Smooth muscle cell (in vitro differentiated cells): ENCODE data around the gene IL5RA. TPM values are rescaled to one million over a fixed set of nuclear protein-coding genes. Genes with fewer than 3 reads are reported as not detected.

Source experiments
- DNase-seq: peaks from one replicate; lab custom pipeline; 2025; ENCODE audit not compliant: unreplicated experiment; lab: John Stamatoyannopoulos, UW
- H2AFZ ChIP-seq: fragments of 200-600 bp; sonication (generic); 2 replicates; pipeline ENCODE4 v1.6.0; 2016; ENCODE audit warnings: antibody characterized with exemption, low read depth, mild to moderate bottlenecking
- H3F3A ChIP-seq: fragments of 200-600 bp; sonication (generic); 2 replicates; pipeline ENCODE4 v1.6.0; 2017; ENCODE audit warnings: antibody characterized with exemption, low read depth
- H3K27ac ChIP-seq: fragments of 200-600 bp; sonication (generic); 2 replicates; pipeline ENCODE4 v1.5.1; 2016; ENCODE audit warnings: low read depth, mild to moderate bottlenecking
- H3K27me3 ChIP-seq: fragments of 200-600 bp; sonication (generic); 2 replicates; pipeline ENCODE4 v1.6.1; 2016; ENCODE audit warnings: low read depth, mild to moderate bottlenecking
- H3K36me3 ChIP-seq: fragments of 200-600 bp; sonication (generic); 2 replicates; pipeline ENCODE4 v1.5.1; 2016; ENCODE audit warnings: low read depth
- H3K4me1 ChIP-seq: fragments of 200-600 bp; sonication (generic); 2 replicates; pipeline ENCODE4 v1.5.1; 2016; ENCODE audit warnings: low read depth
- H3K4me2 ChIP-seq: fragments of 200-600 bp; sonication (generic); 2 replicates; pipeline ENCODE4 v1.6.0; 2016; ENCODE audit warnings: mild to moderate bottlenecking
- H3K4me3 ChIP-seq: fragments of 200-600 bp; sonication (generic); 2 replicates; pipeline ENCODE4 v1.5.1; 2016; ENCODE audit warnings: mild to moderate bottlenecking
- H3K79me2 ChIP-seq: fragments of 200-600 bp; sonication (generic); 2 replicates; pipeline ENCODE4 v1.6.0; 2016; ENCODE audit warnings: low read depth, mild to moderate bottlenecking
- H3K9ac ChIP-seq: fragments of 200-600 bp; sonication (generic); 2 replicates; pipeline ENCODE4 v1.6.0; 2016; ENCODE audit warnings: low read depth
- H3K9me3 ChIP-seq: fragments of 200-600 bp; sonication (generic); replicated peaks from 2 replicates; pipeline ENCODE4 v1.5.1; 2016; ENCODE audit warnings: low read depth
- H4K20me1 ChIP-seq: fragments of 200-600 bp; sonication (generic); 2 replicates; pipeline ENCODE4 v1.6.0; 2016; ENCODE audit warnings: low read depth
- CTCF ChIP-seq: fragments of 200-600 bp; sonication (generic); IDR thresholded peaks from 2 replicates; pipeline ENCODE4 v1.5.1; 2017; ENCODE audit warnings: borderline replicate concordance, mild to moderate bottlenecking, antibody characterized with exemption; ENCODE audit not compliant: insufficient read depth, poor library complexity, severe bottlenecking
- WGBS: methylation state at CpG from one replicate; pipeline ENCODE4 v1.1.7; 2016; ENCODE audit warnings: low lambda C conversion rate; 5-methylcytosine and 5-hydroxymethylcytosine counted together
- polyA plus RNA-seq: library from polyadenylated mRNA; unstranded; fragments of >200 nt; fragmentation: Nextera tagmentation; extraction: Ambion mirVana; gene quantifications from 2 replicates; pipeline ENCODE4 v1.2.1, GENCODE V29; 2016
- total RNA-seq: library from RNA; depleted of rRNA; stranded (reverse); fragments of >200 nt; gene quantifications from 2 replicates; pipeline ENCODE4 v1.2.3, GENCODE V29; 2014

Gene IL5RA
- total and polyA plus RNA-seq, 2 experiments from 2014 or later = 0.14 TPM; not detected in 1

GRCh38 chr3:3151513-3151912, 41.3 kb upstream of the IL5RA start:
- no peak for DNase-seq
- Histone ChIP-seq H3F3A (peaks cover 6% of the 10 kb centered on the region), H2AFZ (no peak overlapping the region), H3K36me3 (peaks cover 18% of the 10 kb centered on the region), H3K79me2 (no peaks in the 10 kb centered on the region), H3K4me1 (no peaks in the 10 kb centered on the region), H3K9ac (no peak overlapping the region), H3K27me3 (no peaks in the 10 kb centered on the region), H3K4me3 (no peak overlapping the region), H3K4me2 (no peak overlapping the region), H3K27ac (no peak overlapping the region), H3K9me3 (no peaks in the 10 kb centered on the region), H4K20me1 (no peaks in the 10 kb centered on the region)
- 100% methylated on average over 1 of the region's 1 CpG for WGBS
- TF ChIP-seq CTCF = no peak

- Histone ChIP-seq H3K27ac (peak overlapping the region; percentile 7), H3K36me3 (peaks cover 27% of the 10 kb centered on the region), H3K4me3 (no peak overlapping the region), H3K4me2 (no peak overlapping the region), H3K4me1 (no peaks in the 10 kb centered on the region), H3F3A (peaks cover 6% of the 10 kb centered on the region), H3K79me2 (no peaks in the 10 kb centered on the region), H4K20me1 (no peaks in the 10 kb centered on the region), H3K9me3 (no peaks in the 10 kb centered on the region), H2AFZ (no peak overlapping the region), H3K9ac (no peak overlapping the region), H3K27me3 (no peaks in the 10 kb centered on the region)
- no peak for DNase-seq
- WGBS = 100% methylated on average over 1 of the region's 1 CpG
- no peak for TF ChIP-seq CTCF
Observed at GRCh38 chr3:3149560-3149959, 39.4 kb upstream of the IL5RA start.

- Histone ChIP-seq H3K36me3 (peaks cover 47% of the 10 kb centered on the region), H3K79me2 (peaks cover 2% of the 10 kb centered on the region), H3K9me3 (no peaks in the 10 kb centered on the region), H3K9ac (no peak overlapping the region), H2AFZ (no peak overlapping the region), H3K4me2 (no peak overlapping the region), H3K4me3 (no peak overlapping the region), H3K27me3 (no peaks in the 10 kb centered on the region), H3K27ac (no peak overlapping the region), H4K20me1 (no peaks in the 10 kb centered on the region), H3F3A (peaks cover 10% of the 10 kb centered on the region), H3K4me1 (no peaks in the 10 kb centered on the region)
- 98% methylated on average over 8 of the region's 8 CpGs for WGBS
- no peak for TF ChIP-seq CTCF
- no peak for DNase-seq
Observed at GRCh38 chr3:3145831-3146230, 35.7 kb upstream of the IL5RA start.

GRCh38 chr3:3141939-3142338, 31.8 kb upstream of the IL5RA start:
- H4K20me1 ChIP-seq = peaks cover 21% of the 10 kb centered on the region
- H3K36me3 ChIP-seq = peaks cover 57% of the 10 kb centered on the region
- H3K4me2 ChIP-seq = no peak overlapping the region

More at GRCh38 chr3:3141939-3142338, 31.8 kb upstream of the IL5RA start:
- Histone ChIP-seq H3K4me3 (no peak overlapping the region), H3F3A (peaks cover 4% of the 10 kb centered on the region), H3K9me3 (no peaks in the 10 kb centered on the region), H2AFZ (no peak overlapping the region), H3K27ac (no peak overlapping the region), H3K9ac (no peak overlapping the region), H3K27me3 (no peaks in the 10 kb centered on the region), H3K79me2 (peaks cover 2% of the 10 kb centered on the region), H3K4me1 (no peaks in the 10 kb centered on the region)
- no peak for TF ChIP-seq CTCF
- no peak for DNase-seq
